Measurements from ENCODE around the gene COX7C.

DNA sequence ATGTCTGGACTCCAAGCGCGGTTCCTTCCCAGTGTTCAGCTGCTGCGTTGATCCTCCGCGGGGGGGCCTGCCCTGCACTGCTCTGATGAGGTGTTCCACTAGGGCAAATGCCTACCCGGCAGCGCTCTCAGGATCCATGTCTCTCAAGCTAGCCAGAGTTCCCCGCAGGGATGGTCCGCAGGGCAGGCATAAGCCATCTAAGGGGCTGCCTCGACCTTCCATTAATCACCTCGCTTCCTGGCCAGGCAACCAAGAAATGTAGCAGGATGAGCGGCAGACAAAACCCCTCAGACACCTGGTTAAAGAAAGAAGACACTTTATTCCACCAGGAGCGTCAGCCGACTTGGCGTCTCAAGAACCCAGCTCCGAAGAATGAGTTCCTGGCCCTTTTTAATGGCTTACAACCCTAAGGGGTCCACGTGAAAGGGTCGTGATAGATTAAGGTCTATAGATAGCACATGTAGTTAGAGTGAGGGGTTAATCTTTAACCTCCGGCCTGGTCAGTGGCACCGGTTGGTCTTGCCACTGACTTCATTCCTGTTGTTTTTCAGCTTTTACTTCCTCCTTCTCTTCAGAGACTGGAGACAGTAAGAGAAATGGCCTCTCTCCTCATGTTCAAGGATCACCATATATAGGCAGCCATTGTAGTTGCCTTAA, 47.2 kb upstream of the COX7C start:
- TF ChIP-seq, protein P1, sequence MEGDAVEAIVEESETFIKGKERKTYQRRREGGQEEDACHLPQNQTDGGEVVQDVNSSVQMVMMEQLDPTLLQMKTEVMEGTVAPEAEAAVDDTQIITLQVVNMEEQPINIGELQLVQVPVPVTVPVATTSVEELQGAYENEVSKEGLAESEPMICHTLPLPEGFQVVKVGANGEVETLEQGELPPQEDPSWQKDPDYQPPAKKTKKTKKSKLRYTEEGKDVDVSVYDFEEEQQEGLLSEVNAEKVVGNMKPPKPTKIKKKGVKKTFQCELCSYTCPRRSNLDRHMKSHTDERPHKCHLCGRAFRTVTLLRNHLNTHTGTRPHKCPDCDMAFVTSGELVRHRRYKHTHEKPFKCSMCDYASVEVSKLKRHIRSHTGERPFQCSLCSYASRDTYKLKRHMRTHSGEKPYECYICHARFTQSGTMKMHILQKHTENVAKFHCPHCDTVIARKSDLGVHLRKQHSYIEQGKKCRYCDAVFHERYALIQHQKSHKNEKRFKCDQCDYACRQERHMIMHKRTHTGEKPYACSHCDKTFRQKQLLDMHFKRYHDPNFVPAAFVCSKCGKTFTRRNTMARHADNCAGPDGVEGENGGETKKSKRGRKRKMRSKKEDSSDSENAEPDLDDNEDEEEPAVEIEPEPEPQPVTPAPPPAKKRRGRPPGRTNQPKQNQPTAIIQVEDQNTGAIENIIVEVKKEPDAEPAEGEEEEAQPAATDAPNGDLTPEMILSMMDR (IDR thresholded peaks at IDR 0.05; ENCODE audit: borderline replicate concordance, extremely low read depth, low read length, poor library complexity, severe bottlenecking) = no peak
- no peak for TF ChIP-seq EZH2 (IDR thresholded peaks at IDR 0.05; ENCODE audit: borderline replicate concordance, low read depth, low read length, severe bottlenecking)
